ENCODE results near the gene MMP28. TPM values are rescaled to one million over a fixed set of nuclear protein-coding genes. Genes with fewer than 3 reads are reported as not detected.

Gene MMP28
- total and polyA plus RNA-seq, 2 donors: 13.2 to 48.6 TPM

DNA sequence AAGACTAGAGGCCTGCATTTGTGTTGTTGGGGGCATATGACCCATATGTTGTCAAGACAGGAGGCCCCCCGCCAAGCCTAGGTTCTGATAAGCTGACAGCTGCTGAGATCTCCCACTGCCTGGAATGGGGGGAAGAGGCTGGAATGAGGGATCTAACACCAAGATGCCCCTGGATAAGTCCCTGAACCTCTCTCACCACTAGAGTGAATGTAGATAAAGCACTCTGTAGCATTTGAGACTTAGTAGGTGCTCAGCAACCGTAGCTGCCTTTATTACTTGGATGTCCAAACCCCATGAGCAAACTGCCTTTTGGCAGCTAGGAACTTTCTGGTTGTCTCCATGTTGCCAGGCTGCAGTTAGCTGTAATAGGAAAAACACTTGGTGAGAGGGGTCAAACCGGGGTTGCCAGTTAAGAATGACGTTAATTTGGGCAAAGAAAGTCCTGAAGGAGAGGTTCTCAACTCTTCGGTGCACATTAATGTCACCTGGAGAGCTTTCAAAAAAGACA lies 68.4 kb downstream of the MMP28 start:
- DNase-seq (ENCODE audit: extremely low spot score): no peak
- H3K27ac ChIP-seq (ENCODE audit: low read depth): no peak overlapping the region
- peaks cover 3% of the 10 kb centered on the region for H3K36me3 ChIP-seq (ENCODE audit: insufficient read depth)
- no peaks in the 10 kb centered on the region for H3K4me1 ChIP-seq (ENCODE audit: insufficient read depth)
- H3K4me3 ChIP-seq (ENCODE audit: low read depth, low read length): no peak overlapping the region
- 57% methylated on average over 5 of the region's 5 CpGs for WGBS

- WGBS: 33% methylated on average over 6 of the region's 6 CpGs
Observed at GRCh38 chr17:35726127-35726952, 69.1 kb downstream of the MMP28 start.

DNA sequence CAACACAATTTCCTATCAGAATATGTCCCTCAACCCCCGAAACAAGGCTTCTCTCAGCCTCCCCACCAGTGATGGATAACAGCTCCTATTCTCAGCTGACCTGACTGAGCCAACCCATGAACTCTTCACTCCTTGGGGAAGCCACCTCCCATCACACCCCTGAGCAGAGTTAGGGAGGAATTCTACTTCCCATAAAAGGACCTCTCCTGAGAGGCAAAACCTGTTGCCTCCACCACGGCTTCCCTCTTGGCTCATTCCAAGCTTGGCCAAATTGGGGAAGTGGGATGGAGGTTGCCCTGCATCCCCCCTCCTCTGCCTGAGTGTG lies 69.7 kb downstream of the MMP28 start:
- no peak for DNase-seq (ENCODE audit: extremely low spot score)
- Histone ChIP-seq H3K4me3 (ENCODE audit: low read depth, low read length) (no peak overlapping the region), H3K27ac (ENCODE audit: low read depth) (no peak overlapping the region), H3K4me1 (ENCODE audit: insufficient read depth) (no peaks in the 10 kb centered on the region), H3K36me3 (ENCODE audit: insufficient read depth) (peaks cover 3% of the 10 kb centered on the region)
- 60% methylated on average over 2 of the region's 2 CpGs for WGBS

More at GRCh38 chr17:35726127-35726952, 69.1 kb downstream of the MMP28 start:
- Histone ChIP-seq H3K4me3 (ENCODE audit: low read depth, low read length) (no peak overlapping the region), H3K27ac (ENCODE audit: low read depth) (no peak overlapping the region), H3K4me1 (ENCODE audit: insufficient read depth) (no peaks in the 10 kb centered on the region), H3K36me3 (ENCODE audit: insufficient read depth) (peaks cover 3% of the 10 kb centered on the region)
- no peak for DNase-seq (ENCODE audit: extremely low spot score)

DNA sequence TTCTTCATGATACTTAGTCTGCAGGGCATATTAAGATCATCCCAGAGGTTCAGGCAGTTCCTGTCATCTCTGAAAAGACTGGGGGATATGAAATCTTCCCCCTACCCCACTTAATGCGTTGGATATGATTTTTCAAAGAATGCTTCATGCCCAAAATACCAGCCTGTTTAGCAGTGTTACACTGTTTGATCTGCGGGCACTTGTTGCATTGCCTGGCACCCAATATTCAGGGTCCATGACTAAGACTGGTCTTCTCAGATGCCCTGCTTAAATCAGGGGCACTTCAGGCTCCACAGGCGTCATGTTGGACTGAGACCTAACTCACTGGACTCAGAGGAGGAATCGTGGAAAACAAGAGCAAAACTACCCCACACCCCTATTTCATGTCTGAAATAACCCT lies 70.4 kb downstream of the MMP28 start:
- 89% methylated on average over 4 of the region's 4 CpGs for WGBS
- Histone ChIP-seq H3K36me3 (ENCODE audit: insufficient read depth) (peaks cover 3% of the 10 kb centered on the region), H3K4me3 (ENCODE audit: low read depth, low read length) (no peak overlapping the region)

DNA sequence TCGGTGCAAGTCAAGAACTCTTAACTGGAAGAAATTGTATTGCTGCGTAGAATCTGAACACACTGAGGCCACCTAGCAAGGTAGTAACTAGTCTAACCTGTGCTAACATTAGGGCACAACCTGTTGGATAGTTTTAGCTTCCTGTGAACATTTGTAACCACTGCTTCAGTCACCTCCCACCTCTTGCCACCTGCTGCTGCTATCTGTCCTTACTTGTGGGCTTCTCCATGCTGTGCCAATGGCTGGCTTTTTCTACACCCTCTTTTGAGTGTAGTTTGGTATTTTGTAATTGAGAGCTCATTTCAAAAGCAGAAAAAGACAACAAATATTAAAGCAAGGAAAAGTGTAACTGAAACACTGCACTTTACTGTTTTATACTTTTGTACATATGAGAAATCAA lies 71.7 kb downstream of the MMP28 start:
- 98% methylated on average over 2 of the region's 2 CpGs for WGBS
- H3K27ac ChIP-seq (ENCODE audit: low read depth): no peak overlapping the region
- no peak for DNase-seq (ENCODE audit: extremely low spot score)
- H3K4me3 ChIP-seq (ENCODE audit: low read depth, low read length): no peak overlapping the region
- H3K4me1 ChIP-seq (ENCODE audit: insufficient read depth): no peaks in the 10 kb centered on the region
- peaks cover 3% of the 10 kb centered on the region for H3K36me3 ChIP-seq (ENCODE audit: insufficient read depth)

More for the DNA sequence above, 70.4 kb downstream of the MMP28 start:
- Histone ChIP-seq H3K4me1 (ENCODE audit: insufficient read depth) (no peaks in the 10 kb centered on the region), H3K27ac (ENCODE audit: low read depth) (no peak overlapping the region)
- no peak for DNase-seq (ENCODE audit: extremely low spot score)

- 48% methylated on average over 2 of the region's 2 CpGs for WGBS
- Histone ChIP-seq H3K4me1 (ENCODE audit: insufficient read depth) (no peaks in the 10 kb centered on the region), H3K4me3 (ENCODE audit: low read depth, low read length) (no peak overlapping the region), H3K27ac (ENCODE audit: low read depth) (no peak overlapping the region), H3K36me3 (ENCODE audit: insufficient read depth) (peaks cover 2% of the 10 kb centered on the region)
- no peak for DNase-seq (ENCODE audit: extremely low spot score)
Observed at GRCh38 chr17:35717475-35717874, 78.0 kb downstream of the MMP28 start.

- DNase-seq (ENCODE audit: extremely low spot score): no peak
- no peaks in the 10 kb centered on the region for H3K4me1 ChIP-seq (ENCODE audit: insufficient read depth)
- H3K4me3 ChIP-seq (ENCODE audit: low read depth, low read length): no peak overlapping the region
- no peak overlapping the region for H3K27ac ChIP-seq (ENCODE audit: low read depth)
- H3K36me3 ChIP-seq (ENCODE audit: insufficient read depth): peaks cover 2% of the 10 kb centered on the region
- WGBS: 61% methylated on average over 4 of the region's 4 CpGs
Observed at GRCh38 chr17:35716897-35717465, 78.5 kb downstream of the MMP28 start.

- 84% methylated on average over 3 of the region's 3 CpGs for WGBS
- Histone ChIP-seq H3K36me3 (ENCODE audit: insufficient read depth) (peaks cover 2% of the 10 kb centered on the region), H3K4me1 (ENCODE audit: insufficient read depth) (no peaks in the 10 kb centered on the region), H3K4me3 (ENCODE audit: low read depth, low read length) (no peak overlapping the region), H3K27ac (ENCODE audit: low read depth) (no peak overlapping the region)
- DNase-seq (ENCODE audit: extremely low spot score): no peak
Observed at GRCh38 chr17:35716173-35716572, 79.3 kb downstream of the MMP28 start.

Other genes starting within 250 kb of the MMP28 start
- gene SLFN14, start 234.8 kb downstream of the MMP28 start, total RNA-seq: 0.48 TPM
- not detected for gene SLFN14, start 234.8 kb downstream of the MMP28 start, polyA plus RNA-seq
- 5.8 TPM for gene PEX12, start 217.1 kb downstream of the MMP28 start, total RNA-seq
- 6.3 TPM for gene PEX12, start 217.1 kb downstream of the MMP28 start, polyA plus RNA-seq
- gene AP2B1, start 208.3 kb downstream of the MMP28 start, total RNA-seq: 69.7 TPM
- gene AP2B1, start 208.3 kb downstream of the MMP28 start, polyA plus RNA-seq: 60.5 TPM
- 0.69 TPM for gene RASL10B, start 64.0 kb downstream of the MMP28 start, total RNA-seq
- 3.0 TPM for gene RASL10B, start 64.0 kb downstream of the MMP28 start, polyA plus RNA-seq
- not detected for gene GAS2L2, start 42.4 kb downstream of the MMP28 start, total RNA-seq
- gene GAS2L2, start 42.4 kb downstream of the MMP28 start, polyA plus RNA-seq: 0.09 TPM
- not detected for gene C17orf50, start 34.8 kb downstream of the MMP28 start, total RNA-seq
- not detected for gene C17orf50, start 34.8 kb downstream of the MMP28 start, polyA plus RNA-seq
- 129 TPM for gene TAF15, start 13.8 kb upstream of the MMP28 start, total RNA-seq
- 134 TPM for gene TAF15, start 13.8 kb upstream of the MMP28 start, polyA plus RNA-seq
- gene HEATR9, start 73.2 kb upstream of the MMP28 start, total RNA-seq: not detected
- not detected for gene HEATR9, start 73.2 kb upstream of the MMP28 start, polyA plus RNA-seq
- gene CCL5, start 84.7 kb upstream of the MMP28 start, total RNA-seq: 0.58 TPM
- 4.8 TPM for gene CCL5, start 84.7 kb upstream of the MMP28 start, polyA plus RNA-seq
- 1.2 TPM for gene RDM1, start 135.1 kb upstream of the MMP28 start, total RNA-seq
- 0.14 TPM for gene RDM1, start 135.1 kb upstream of the MMP28 start, polyA plus RNA-seq
- not detected for gene LYZL6, start 148.1 kb upstream of the MMP28 start, total RNA-seq
- gene LYZL6, start 148.1 kb upstream of the MMP28 start, polyA plus RNA-seq: not detected
- gene CCL16, start 185.9 kb upstream of the MMP28 start, total RNA-seq: 0.21 TPM
- gene CCL16, start 185.9 kb upstream of the MMP28 start, polyA plus RNA-seq: 0.29 TPM
- 3.3 TPM for gene CCL14, start 191.1 kb upstream of the MMP28 start, total RNA-seq
- 184 TPM for gene CCL14, start 191.1 kb upstream of the MMP28 start, polyA plus RNA-seq
- 6.2 TPM for gene CCL15, start 205.9 kb upstream of the MMP28 start, total RNA-seq
- 1.3 TPM for gene CCL15, start 205.9 kb upstream of the MMP28 start, polyA plus RNA-seq
- 0.85 TPM for gene CCL23, start 222.3 kb upstream of the MMP28 start, total RNA-seq
- 16.9 TPM for gene CCL23, start 222.3 kb upstream of the MMP28 start, polyA plus RNA-seq